Activated CD4-positive, alpha-beta T cell treated with anti-CD3 and anti-CD28 coated beads for 36 hours (primary cell): Measurements from ENCODE around the gene VCX2. TPM values are rescaled to one million over a fixed set of nuclear protein-coding genes. Genes with fewer than 3 reads are reported as not detected.

Source experiments
- microRNA-seq: library from miRNA; unstranded; fragments of <30 nt; microRNA quantifications from one replicate; pipeline ENCODE4 v1.2.0, GENCODE V29; 2021; ENCODE audit warnings: borderline replicate concordance
- total RNA-seq, 2 experiments: library from RNA; stranded (reverse); gene quantifications; one replicate each; pipeline ENCODE4 v1.2.3, GENCODE V29; 2021

VCX2 gene
- total RNA-seq, 2 experiments from 2014 or later = not detected

Small RNAs within 50 kb of the gene (microRNA-seq; reads per million reads assigned to microRNA genes)
- 41.6 reads per million, percentile 53 among the genes with 10 or more reads in this experiment for gene MIR651

Other genes starting within 250 kb of the VCX2 start
- gene PNPLA4, start 243.9 kb downstream of the VCX2 start, total RNA-seq = 10 to 100 TPM; 12.8 to 14.4 TPM